WTC11 (cell line): ENCODE data around the gene MUC21.
"Not testable (repeated sequence)": the region's sequence is repeated elsewhere in the genome, so short reads cannot be mapped to it uniquely, and the experiment has no call there.

ENCODE experiments used
- CBFB ChIP-seq: sonication (generic); formaldehyde crosslinking; IDR thresholded peaks from 2 replicates; pipeline ENCODE4 v1.8.1; 2022; ENCODE audit warnings: mild to moderate bottlenecking, low read depth, missing genetic modification reagents
- CREM ChIP-seq: sonication (generic); formaldehyde crosslinking; IDR thresholded peaks from 2 replicates; pipeline ENCODE4 v1.8.1; 2022; ENCODE audit warnings: mild to moderate bottlenecking, missing genetic modification reagents, moderate library complexity
- CTCF ChIP-seq: fragments of 200-600 bp; IDR thresholded peaks from 2 replicates; pipeline ENCODE4 v1.8.0; 2022; ENCODE audit warnings: antibody characterized with exemption
- ETV6 ChIP-seq: sonication (generic); formaldehyde crosslinking; IDR thresholded peaks from 2 replicates; pipeline ENCODE4 v1.8.1; 2022; ENCODE audit warnings: mild to moderate bottlenecking, missing genetic modification reagents
- FOXK1 ChIP-seq: sonication (generic); formaldehyde crosslinking; IDR thresholded peaks from 2 replicates; pipeline ENCODE4 v1.8.0; 2022; ENCODE audit warnings: mild to moderate bottlenecking, moderate library complexity, missing genetic modification reagents
- MAX ChIP-seq: sonication (generic); formaldehyde crosslinking; IDR thresholded peaks from 2 replicates; pipeline ENCODE4 v1.8.0; 2022; ENCODE audit warnings: mild to moderate bottlenecking, missing genetic modification reagents
- NFYB ChIP-seq: sonication (generic); formaldehyde crosslinking; conservative IDR thresholded peaks from 2 replicates; pipeline ENCODE4 v1.8.0; 2022; ENCODE audit warnings: low read depth, missing genetic modification reagents
- RELA ChIP-seq: sonication (generic); formaldehyde crosslinking; IDR thresholded peaks from 2 replicates; pipeline ENCODE4 v1.8.1; 2022; ENCODE audit warnings: missing genetic modification reagents, mild to moderate bottlenecking, borderline replicate concordance
- SMAD3 ChIP-seq: sonication (generic); formaldehyde crosslinking; IDR thresholded peaks from 2 replicates; pipeline ENCODE4 v1.8.0; 2022; ENCODE audit warnings: missing genetic modification reagents, mild to moderate bottlenecking, borderline replicate concordance
- SP1 ChIP-seq: sonication (generic); formaldehyde crosslinking; conservative IDR thresholded peaks from 2 replicates; pipeline ENCODE4 v1.8.1; 2022; ENCODE audit warnings: missing genetic modification reagents

GRCh38 chr6:30969171-30969570 is 14.3 kb upstream of the MUC21 start:
- not testable (repeated sequence) for TF ChIP-seq ETV6; CTCF; NFYB (CRISPR knock-in tag); SMAD3; RELA (CRISPR knock-in tag); FOXK1 (CRISPR knock-in tag); SP1 (CRISPR knock-in tag); CREM (CRISPR knock-in tag); MAX (CRISPR knock-in tag); CBFB (CRISPR knock-in tag)
